Urinary bladder (tissue), 4 donors: ENCODE measurements around the gene ARMC2. TPM values are rescaled to one million over a fixed set of nuclear protein-coding genes. Genes with fewer than 3 reads are reported as not detected.

Experiments used
- DNase-seq: peaks from one replicate; pipeline ENCODE4 v3.0.0-alpha.2; 2015; ENCODE audit errors: extremely low spot score
- H3K27ac ChIP-seq: one replicate; pipeline ENCODE4 v1.5.1; 2013; ENCODE audit warnings: low read depth, mild to moderate bottlenecking, moderate library complexity
- H3K36me3 ChIP-seq: one replicate; pipeline ENCODE4 v1.6.1; 2013; ENCODE audit warnings: mild to moderate bottlenecking, moderate library complexity; ENCODE audit not compliant: insufficient read depth
- H3K4me1 ChIP-seq: one replicate; pipeline ENCODE4 v1.6.1; 2013; ENCODE audit warnings: mild to moderate bottlenecking, moderate library complexity; ENCODE audit not compliant: insufficient read depth
- H3K4me3 ChIP-seq: one replicate; pipeline ENCODE4 v1.5.1; 2013; ENCODE audit warnings: low read depth, low read length
- WGBS: extraction: QIAGEN DNeasy Blood & Tissue Kit; methylation state at CpG from one replicate; pipeline ENCODE4 v1.1.7; 2013; 5-methylcytosine and 5-hydroxymethylcytosine counted together
- polyA plus RNA-seq: library from polyadenylated mRNA; stranded (reverse); fragments of 200-250 nt; gene quantifications from one replicate; pipeline ENCODE4 v1.2.3, GENCODE V29; 2013
- small RNA-seq: library from RNA; depleted of rRNA; stranded (forward); fragments of <200 nt; gene quantifications from one replicate; pipeline ENCODE3, GENCODE V24; 2014
- total RNA-seq: library from RNA; depleted of rRNA; stranded (reverse); fragments of >200 nt; gene quantifications from one replicate; pipeline ENCODE4 v1.2.3, GENCODE V29; 2014
- donor health status: healthy with polysubstance abuse.
- donor health status: healthy.

Gene ARMC2
- total and polyA plus RNA-seq, 2 donors, result 2.4 to 7.2 TPM

GRCh38 chr6:109009962-109010704 is 161.9 kb downstream of the ARMC2 start:
- Histone ChIP-seq H3K27ac (peak overlapping the region; percentile 100), H3K36me3 (no peaks in the 10 kb centered on the region), H3K4me1 (no peaks in the 10 kb centered on the region), H3K4me3 (peak overlapping the region; percentile 91)
- DNase-seq, result no peak
- WGBS, result 25% methylated on average over 10 of the region's 10 CpGs

- no peak for DNase-seq
- Histone ChIP-seq H3K36me3 (no peaks in the 10 kb centered on the region), H3K4me1 (no peaks in the 10 kb centered on the region), H3K4me3 (no peak overlapping the region), H3K27ac (no peak overlapping the region)
- WGBS, result 82% methylated on average over 2 of the region's 2 CpGs
These were observed 162.5 kb downstream of the ARMC2 start for GRCh38 chr6:109010705-109011102.

GRCh38 chr6:109013656-109014305 is 165.6 kb downstream of the ARMC2 start:
- Histone ChIP-seq H3K27ac (peak overlapping the region; percentile 5), H3K4me3 (no peak overlapping the region), H3K4me1 (no peaks in the 10 kb centered on the region), H3K36me3 (no peaks in the 10 kb centered on the region)
- 52% methylated on average over 2 of the region's 2 CpGs for WGBS
- DNase-seq, result no peak

- Histone ChIP-seq H3K36me3 (peaks cover 1% of the 10 kb centered on the region), H3K4me1 (no peaks in the 10 kb centered on the region), H3K27ac (no peak overlapping the region), H3K4me3 (no peak overlapping the region)
- no peak for DNase-seq
- WGBS, result 80% methylated on average over 2 of the region's 2 CpGs
These were observed 166.4 kb downstream of the ARMC2 start for GRCh38 chr6:109014606-109015005.

GRCh38 chr6:109015176-109015575 is 167.0 kb downstream of the ARMC2 start:
- no peak overlapping the region for H3K27ac ChIP-seq

GRCh38 chr6:109019911-109020310 is 171.7 kb downstream of the ARMC2 start:
- no peak for DNase-seq
- WGBS, result 78% methylated on average over 1 of the region's 1 CpG
- Histone ChIP-seq H3K36me3 (peaks cover 1% of the 10 kb centered on the region), H3K27ac (no peak overlapping the region), H3K4me1 (peaks cover 1% of the 10 kb centered on the region), H3K4me3 (no peak overlapping the region)

More at GRCh38 chr6:109015176-109015575, 167.0 kb downstream of the ARMC2 start:
- Histone ChIP-seq H3K36me3 (peaks cover 1% of the 10 kb centered on the region), H3K4me1 (no peaks in the 10 kb centered on the region), H3K4me3 (no peak overlapping the region)
- no peak for DNase-seq

- no peak overlapping the region for H3K27ac ChIP-seq
- H3K4me3 ChIP-seq, result no peak overlapping the region
- DNase-seq, result no peak
- WGBS, result 94% methylated on average over 1 of the region's 1 CpG
- peaks cover 1% of the 10 kb centered on the region for H3K4me1 ChIP-seq
- peaks cover 1% of the 10 kb centered on the region for H3K36me3 ChIP-seq
These were observed 173.6 kb downstream of the ARMC2 start for GRCh38 chr6:109021870-109022269.

- DNase-seq, result no peak
- Histone ChIP-seq H3K4me3 (no peak overlapping the region), H3K27ac (no peak overlapping the region), H3K36me3 (peaks cover 1% of the 10 kb centered on the region), H3K4me1 (peaks cover 1% of the 10 kb centered on the region)
These were observed 175.2 kb downstream of the ARMC2 start for GRCh38 chr6:109023356-109023925.

Small RNA genes within 50 kb of the gene (small RNA-seq; reads per million reads assigned to genes)
- gene AL445189.2 (0.09 reads per million), gene Z95118.1 (not detected)

Other genes with a start within 250 kb of the ARMC2 start
- gene SESN1, start 246.4 kb downstream of the ARMC2 start, total RNA-seq, result 67.2 TPM
- gene SESN1, start 246.4 kb downstream of the ARMC2 start, polyA plus RNA-seq, result 33.4 TPM
- 83.1 TPM for gene CEP57L1, start 247.1 kb downstream of the ARMC2 start, total RNA-seq
- 8.0 TPM for gene CEP57L1, start 247.1 kb downstream of the ARMC2 start, polyA plus RNA-seq